HG03457 (cell line): ENCODE data around the gene FYTTD1.

Source experiments
- ATAC-seq: cut with Tn5 transposase; IDR thresholded peaks from one replicate; pipeline ENCODE4 v1.9.1; 2021; ENCODE audit warnings: moderate number of reproducible peaks; ENCODE audit not compliant: unreplicated experiment

FYTTD1 gene

DNA sequence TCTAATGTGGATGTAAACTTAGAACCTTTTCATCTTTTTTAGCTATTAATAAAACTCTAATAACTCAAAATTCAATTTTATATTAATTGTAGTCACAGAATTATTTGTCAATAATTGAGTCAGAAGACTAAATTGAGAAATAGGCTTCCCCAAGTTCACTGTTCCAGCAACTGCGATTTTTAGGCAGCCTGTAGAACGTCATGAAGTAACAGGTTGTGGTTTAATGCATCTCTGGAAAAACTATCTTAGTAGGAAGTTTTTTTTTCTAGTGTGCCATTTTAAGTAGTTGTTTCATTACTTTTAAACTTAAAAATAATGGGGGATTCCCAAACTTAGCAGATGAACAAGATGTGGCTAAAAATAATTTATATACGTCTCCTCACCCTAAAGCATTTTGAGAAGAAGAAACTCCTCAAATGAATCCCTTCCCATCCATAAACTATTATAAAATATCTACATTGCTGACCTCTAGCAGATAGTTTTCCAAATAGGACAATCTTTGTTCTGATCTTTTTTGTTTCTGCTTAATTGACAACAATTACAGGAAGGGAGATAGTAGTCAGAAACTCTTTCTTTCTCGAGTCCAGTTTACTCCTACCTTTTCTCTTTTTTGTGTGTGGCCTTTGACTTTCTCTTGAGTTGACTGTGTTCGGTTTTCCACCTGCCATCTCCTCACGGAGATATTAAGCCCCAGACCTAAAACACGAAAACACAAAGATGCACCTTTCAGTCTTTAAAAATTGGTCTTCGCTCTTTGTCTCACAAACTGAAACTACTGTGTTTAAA is 84.4 kb downstream of the FYTTD1 start:
- ATAC-seq = no peak

DNA sequence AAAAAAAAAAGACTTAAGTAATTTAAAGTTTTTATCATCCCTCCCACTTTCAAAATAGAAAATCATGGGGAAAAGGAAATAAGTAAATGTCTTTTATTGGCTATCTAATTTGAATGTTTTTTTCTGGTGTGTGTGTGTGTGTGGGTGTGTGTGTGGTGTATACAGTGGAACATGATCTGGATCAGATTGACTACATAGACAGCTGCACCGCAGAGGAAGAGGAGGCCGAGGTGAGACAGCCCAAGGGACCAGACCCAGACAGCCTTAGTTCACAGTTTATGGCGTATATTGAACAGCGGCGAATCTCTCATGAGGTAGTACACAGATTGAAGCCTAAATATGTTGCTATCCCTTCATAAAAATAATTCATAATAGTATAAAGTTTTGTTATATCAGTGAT is 85.8 kb downstream of the FYTTD1 start:
- ATAC-seq = no peak

GRCh38 chr3:197836244-197836643 is 86.6 kb downstream of the FYTTD1 start:
- no peak for ATAC-seq
